Thymus (tissue), 2 donors: ENCODE measurements around the gene NAIF1. TPM values are rescaled to one million over a fixed set of nuclear protein-coding genes. Genes with fewer than 3 reads are reported as not detected.

Experiments
- polyA plus RNA-seq: library from polyadenylated mRNA; stranded (reverse); fragments of 200-250 nt; gene quantifications from one replicate; pipeline ENCODE4 v1.2.3, GENCODE V29; 2013
- total RNA-seq: library from RNA; stranded (reverse); fragments of 120-200 nt; gene quantifications from one replicate; pipeline ENCODE4 v1.2.4, GENCODE V29; 2013
- donor health status: healthy.

The NAIF1 gene
- total and polyA plus RNA-seq, 2 donors = 10.9 to 11.5 TPM

Other genes with a start within 250 kb of the NAIF1 start
- gene ENG, start 212.7 kb downstream of the NAIF1 start, total RNA-seq = 1.7 TPM
- 48.2 TPM for gene ENG, start 212.7 kb downstream of the NAIF1 start, polyA plus RNA-seq
- gene AK1, start 189.6 kb downstream of the NAIF1 start, total RNA-seq = 6.6 TPM
- 66.2 TPM for gene AK1, start 189.6 kb downstream of the NAIF1 start, polyA plus RNA-seq
- gene ST6GALNAC6, start 167.7 kb downstream of the NAIF1 start, total RNA-seq = 16.2 TPM
- 42.8 TPM for gene ST6GALNAC6, start 167.7 kb downstream of the NAIF1 start, polyA plus RNA-seq
- gene ST6GALNAC4, start 150.3 kb downstream of the NAIF1 start, total RNA-seq = 8.5 TPM
- 12.8 TPM for gene ST6GALNAC4, start 150.3 kb downstream of the NAIF1 start, polyA plus RNA-seq
- gene PIP5KL1, start 136.5 kb downstream of the NAIF1 start, total RNA-seq = 0.33 TPM
- gene PIP5KL1, start 136.5 kb downstream of the NAIF1 start, polyA plus RNA-seq = 1.2 TPM
- 17.9 TPM for gene DPM2, start 129.5 kb downstream of the NAIF1 start, total RNA-seq
- gene DPM2, start 129.5 kb downstream of the NAIF1 start, polyA plus RNA-seq = 32.8 TPM
- gene EEIG1, start 86.3 kb downstream of the NAIF1 start, total RNA-seq = 12.9 TPM
- 51.4 TPM for gene EEIG1, start 86.3 kb downstream of the NAIF1 start, polyA plus RNA-seq
- gene SLC25A25, start 912 bp upstream of the NAIF1 start, total RNA-seq = 13.4 TPM
- gene SLC25A25, start 912 bp upstream of the NAIF1 start, polyA plus RNA-seq = 12.3 TPM
- 51.6 TPM for gene PTGES2, start 60.4 kb upstream of the NAIF1 start, total RNA-seq
- 39.3 TPM for gene PTGES2, start 60.4 kb upstream of the NAIF1 start, polyA plus RNA-seq
- 3.4 TPM for gene LCN2, start 82.1 kb upstream of the NAIF1 start, total RNA-seq
- gene LCN2, start 82.1 kb upstream of the NAIF1 start, polyA plus RNA-seq = 31.9 TPM
- 134 TPM for gene BBLN, start 92.9 kb upstream of the NAIF1 start, total RNA-seq
- 162 TPM for gene BBLN, start 92.9 kb upstream of the NAIF1 start, polyA plus RNA-seq
- 25.4 TPM for gene CIZ1, start 124.3 kb upstream of the NAIF1 start, total RNA-seq
- gene CIZ1, start 124.3 kb upstream of the NAIF1 start, polyA plus RNA-seq = 36.5 TPM
- 0.94 TPM for gene DNM1, start 136.1 kb upstream of the NAIF1 start, total RNA-seq
- gene DNM1, start 136.1 kb upstream of the NAIF1 start, polyA plus RNA-seq = 4.5 TPM
- 18.3 TPM for gene GOLGA2, start 208.7 kb upstream of the NAIF1 start, total RNA-seq
- 45.0 TPM for gene GOLGA2, start 208.7 kb upstream of the NAIF1 start, polyA plus RNA-seq
- 25.9 TPM for gene SWI5, start 209.0 kb upstream of the NAIF1 start, total RNA-seq
- 26.3 TPM for gene SWI5, start 209.0 kb upstream of the NAIF1 start, polyA plus RNA-seq